Fibroblast of upper back skin (primary cell): Measurements from ENCODE around the gene TP73.
"Not testable (repeated sequence)": the region's sequence is repeated elsewhere in the genome, so short reads cannot be mapped to it uniquely, and the experiment has no call there.

Experiments
- DNase-seq: peaks from one replicate; pipeline ENCODE4 v3.0.0-alpha.2; 2013

Gene TP73

GRCh38 chr1:3746830-3747521, 94.7 kb downstream of the TP73 start:
- peak; percentile 74 for DNase-seq

DNA sequence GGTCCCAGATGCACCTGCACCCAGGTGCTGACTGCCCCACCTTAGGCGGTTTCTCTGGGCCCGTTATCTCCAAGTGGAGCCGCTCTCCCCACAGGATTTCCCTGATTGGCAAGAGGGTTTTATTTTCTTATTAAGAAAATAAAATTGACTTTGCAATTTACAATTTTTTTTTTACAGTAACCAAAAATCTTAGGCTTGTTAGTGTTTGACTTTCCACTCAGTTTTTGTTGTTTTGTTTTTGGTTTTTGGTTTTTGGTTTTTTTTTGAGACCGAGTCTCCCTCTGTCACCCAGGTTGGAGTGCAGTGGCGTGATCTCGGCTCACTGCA, 95.2 kb downstream of the TP73 start:
- no peak for DNase-seq

DNA sequence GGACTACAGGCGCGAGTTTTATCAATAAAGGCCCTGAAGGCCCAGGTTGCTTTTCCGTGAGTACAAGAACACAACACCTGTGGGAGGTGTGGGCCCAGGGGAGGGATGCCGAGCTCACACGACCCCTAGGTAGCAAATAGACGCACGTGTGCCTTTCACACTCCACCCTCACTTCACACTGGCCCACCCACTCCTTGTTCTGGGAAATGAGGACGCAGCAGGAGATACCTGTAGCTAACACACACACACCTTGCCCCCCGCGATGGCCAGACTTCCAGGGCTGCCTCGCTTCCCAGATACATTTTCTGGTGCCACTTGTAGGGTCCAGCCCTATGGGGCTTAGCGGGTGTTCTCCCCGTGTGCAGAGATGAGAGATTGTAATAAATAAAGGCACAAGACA, 95.6 kb downstream of the TP73 start:
- DNase-seq = no peak

DNA sequence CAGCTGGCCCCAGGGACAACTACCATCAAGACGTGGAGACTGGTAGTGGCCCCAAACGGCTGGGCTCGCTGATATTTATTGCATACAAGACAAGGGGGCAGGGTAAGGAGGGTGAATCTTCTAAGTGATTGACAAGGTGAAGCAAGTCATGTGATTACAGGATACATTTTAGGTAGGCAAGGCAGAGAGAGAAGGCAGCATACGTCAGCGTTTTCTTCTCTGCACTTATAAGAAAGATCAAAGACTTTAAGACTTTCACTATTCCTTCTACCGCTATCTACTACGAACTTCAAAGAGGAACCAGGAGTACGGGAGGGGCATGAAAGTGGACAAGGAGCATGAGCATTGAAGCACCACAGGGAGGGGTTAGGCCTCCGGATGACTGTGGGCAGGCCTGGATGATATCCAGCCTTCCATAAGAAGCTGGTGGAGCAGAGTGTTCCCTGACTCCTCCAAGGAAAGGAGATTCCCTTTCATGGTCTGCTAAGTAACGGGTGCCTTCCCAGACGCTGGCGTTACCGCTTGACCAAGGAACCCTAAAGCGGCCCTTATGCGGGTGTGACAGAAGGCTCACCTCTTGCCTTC, 96.1 kb downstream of the TP73 start:
- DNase-seq = not testable (repeated sequence)

- no peak for DNase-seq
These were observed 97.2 kb downstream of the TP73 start for GRCh38 chr1:3749512-3749911.

DNA sequence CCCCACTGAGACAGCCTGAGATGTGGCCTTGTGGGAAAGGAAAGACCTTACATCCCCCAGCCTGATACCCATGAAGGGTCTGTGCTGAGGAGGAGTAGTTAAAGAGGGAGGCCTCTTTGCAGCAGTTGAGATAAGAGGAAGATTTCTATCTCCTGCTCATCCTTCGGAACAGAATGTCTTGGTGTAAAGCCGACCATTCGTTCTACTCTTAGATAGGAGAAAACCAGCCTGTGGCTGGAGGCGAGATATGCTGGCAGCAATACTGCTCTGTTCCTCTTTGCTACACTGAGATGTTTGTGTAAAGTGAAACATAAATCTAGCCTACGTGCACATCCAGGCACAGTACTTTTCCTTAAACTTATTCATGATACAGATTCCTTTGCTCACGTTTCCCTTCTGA, 98.4 kb downstream of the TP73 start:
- DNase-seq = no peak

GRCh38 chr1:3752400-3752945, 100.2 kb downstream of the TP73 start, which contains the start of gene CCDC27:
Gene CCDC27, plus strand, starts transcription at chr1:3752450. Its CDS starts 32 bp downstream, at chr1:3752482.
- no peak for DNase-seq

DNA sequence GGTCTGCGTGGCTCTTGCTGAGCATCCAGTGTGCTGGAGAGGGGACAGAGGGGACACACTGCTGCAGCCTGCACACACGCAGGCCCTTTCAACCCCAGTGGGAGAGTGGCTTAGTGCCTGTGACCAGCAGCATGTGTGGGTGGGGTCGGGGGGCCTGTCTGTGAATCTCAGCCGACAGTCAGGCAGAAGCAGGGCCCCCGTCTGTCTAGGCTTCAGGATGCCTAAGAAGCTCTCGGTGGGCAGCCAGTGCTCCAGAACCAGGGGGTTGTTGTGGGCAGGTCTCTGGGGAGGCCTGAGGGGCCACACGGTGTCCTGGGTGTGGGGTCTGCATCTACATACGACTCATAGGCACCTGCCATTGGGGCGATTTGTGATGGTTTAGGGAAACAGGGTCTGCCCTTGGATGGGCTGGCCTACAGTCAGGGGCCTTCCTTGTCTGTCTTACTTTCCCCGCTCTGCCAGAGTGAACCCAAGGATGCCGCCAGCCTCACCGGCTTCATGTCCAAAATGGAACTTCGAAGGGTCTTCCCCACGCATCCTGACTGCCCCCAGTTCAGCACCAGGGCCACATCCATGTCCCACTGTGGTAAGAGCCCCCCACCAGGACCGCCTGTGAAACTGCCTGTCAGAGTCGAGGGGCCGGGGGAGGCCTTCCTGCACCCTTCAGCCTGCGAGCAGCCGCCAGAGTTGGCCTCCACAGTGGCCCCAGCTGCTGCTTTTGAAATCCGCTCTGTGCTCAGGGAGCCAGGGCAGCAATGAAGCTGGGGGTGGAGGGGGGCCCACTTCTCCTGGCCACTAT, 101.5 kb downstream of the TP73 start:
- no peak for DNase-seq

DNA sequence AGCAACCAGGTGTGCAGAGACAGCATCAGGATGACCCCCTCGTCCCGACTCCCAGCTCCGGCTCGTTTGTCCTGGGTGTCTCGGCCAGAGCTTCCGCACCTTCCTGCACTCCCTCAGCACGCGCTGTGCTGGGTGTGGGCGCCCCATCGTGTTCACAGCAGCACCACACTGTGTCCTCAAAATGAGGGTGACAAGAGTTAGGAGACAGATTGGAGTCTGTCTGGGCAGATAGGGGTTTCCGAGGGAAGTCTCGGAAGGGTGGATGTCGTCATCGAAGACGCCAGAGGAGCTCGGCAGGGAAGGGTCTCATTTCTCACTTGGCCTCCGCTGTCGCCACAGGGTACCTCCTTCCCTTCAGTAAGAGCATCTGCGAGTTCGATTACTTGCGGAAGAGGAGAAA, 104.1 kb downstream of the TP73 start:
- DNase-seq = no peak

GRCh38 chr1:3759164-3759563, 106.8 kb downstream of the TP73 start:
- no peak for DNase-seq

DNA sequence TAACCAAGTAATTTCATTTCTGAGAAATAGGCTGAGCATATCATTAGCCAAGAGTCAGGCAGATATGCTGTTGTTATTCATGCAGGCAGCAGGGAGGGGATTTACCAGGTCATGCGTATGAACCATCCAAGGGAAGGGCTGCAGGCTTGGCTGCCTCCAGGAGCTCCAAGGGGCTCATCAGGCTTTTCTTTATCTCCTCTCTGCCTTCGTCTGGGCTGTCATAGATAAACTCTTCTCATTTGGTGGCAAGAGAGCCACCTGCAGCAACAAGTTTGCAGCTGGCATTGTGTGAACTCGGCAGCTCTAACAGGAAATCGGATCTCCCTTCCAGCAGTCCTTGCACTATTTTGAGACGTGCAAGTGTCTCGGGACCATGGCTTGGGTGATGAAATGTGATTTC, 107.5 kb downstream of the TP73 start:
- DNase-seq = no peak

DNA sequence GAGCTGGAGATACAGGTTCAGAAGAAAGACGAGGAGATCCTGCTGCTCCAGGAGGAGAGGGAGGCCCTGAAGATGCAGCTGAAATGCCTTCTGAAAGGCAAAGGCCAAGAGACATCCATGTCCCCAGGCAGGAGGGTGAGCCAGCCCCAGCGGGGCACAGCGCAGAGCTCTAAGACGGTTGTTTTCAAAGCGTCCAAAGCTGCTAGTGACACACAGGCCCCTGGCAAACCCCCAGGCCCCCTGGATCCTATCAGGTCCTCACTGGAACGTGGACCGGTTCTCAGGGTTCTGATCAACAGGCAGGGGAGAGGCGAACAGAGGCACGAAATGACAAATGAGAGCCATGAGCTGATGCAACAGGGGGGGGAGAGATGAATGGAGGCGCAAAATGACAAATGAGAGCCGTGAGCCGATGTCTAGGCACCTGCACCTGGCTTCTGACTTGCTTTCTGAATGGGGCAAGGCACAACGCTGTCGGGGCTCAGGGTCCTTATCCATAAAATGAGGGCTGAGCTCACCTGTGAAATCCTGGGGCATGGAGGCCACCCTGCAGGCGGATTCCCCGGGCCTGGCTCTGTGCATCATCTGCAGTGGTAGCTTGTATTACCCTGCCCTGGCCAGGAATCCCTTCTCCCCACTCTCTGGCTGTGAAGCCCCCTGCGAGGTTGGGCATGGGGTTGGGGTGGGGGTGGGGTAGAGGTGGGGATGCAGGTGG, 109.1 kb downstream of the TP73 start:
- DNase-seq = no peak

DNA sequence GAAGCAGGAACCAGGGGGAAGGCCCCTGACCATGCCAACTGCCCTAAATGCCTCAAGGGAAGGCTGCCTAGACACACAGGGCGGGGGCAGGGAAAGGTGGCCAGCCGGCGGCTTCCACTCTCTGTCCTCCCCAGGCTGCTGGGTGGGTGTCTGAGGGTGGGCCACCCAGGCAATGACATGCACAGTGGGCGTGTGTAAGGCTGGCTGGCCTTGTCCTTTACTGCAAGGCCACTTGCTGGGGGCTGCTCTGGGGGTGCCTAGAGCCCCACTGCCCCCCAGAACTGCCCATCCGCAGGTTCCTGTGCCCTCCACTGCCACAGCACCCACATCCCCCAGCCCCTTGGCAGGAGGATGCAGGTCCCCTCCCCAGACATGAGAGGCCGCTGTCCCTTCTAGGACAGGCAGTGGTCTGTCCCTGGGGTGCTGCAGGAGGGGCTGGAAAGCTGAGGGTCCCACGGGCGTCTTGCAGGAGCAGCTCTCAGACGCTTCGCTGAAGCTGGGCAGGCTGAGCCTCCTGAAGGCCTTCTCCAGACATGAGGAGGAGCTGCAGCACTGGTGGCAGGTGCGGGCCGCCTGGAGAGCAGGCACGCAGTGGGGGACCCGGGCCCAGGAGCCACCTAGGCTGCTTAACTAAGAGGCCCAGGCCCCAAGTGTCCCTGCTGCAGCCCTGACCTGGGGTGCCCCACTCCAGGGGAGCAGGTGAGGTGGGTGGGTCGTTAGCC, 110.0 kb downstream of the TP73 start:
- DNase-seq = no peak

- no peak for DNase-seq
These were observed 110.5 kb downstream of the TP73 start for GRCh38 chr1:3762873-3763228.

DNA sequence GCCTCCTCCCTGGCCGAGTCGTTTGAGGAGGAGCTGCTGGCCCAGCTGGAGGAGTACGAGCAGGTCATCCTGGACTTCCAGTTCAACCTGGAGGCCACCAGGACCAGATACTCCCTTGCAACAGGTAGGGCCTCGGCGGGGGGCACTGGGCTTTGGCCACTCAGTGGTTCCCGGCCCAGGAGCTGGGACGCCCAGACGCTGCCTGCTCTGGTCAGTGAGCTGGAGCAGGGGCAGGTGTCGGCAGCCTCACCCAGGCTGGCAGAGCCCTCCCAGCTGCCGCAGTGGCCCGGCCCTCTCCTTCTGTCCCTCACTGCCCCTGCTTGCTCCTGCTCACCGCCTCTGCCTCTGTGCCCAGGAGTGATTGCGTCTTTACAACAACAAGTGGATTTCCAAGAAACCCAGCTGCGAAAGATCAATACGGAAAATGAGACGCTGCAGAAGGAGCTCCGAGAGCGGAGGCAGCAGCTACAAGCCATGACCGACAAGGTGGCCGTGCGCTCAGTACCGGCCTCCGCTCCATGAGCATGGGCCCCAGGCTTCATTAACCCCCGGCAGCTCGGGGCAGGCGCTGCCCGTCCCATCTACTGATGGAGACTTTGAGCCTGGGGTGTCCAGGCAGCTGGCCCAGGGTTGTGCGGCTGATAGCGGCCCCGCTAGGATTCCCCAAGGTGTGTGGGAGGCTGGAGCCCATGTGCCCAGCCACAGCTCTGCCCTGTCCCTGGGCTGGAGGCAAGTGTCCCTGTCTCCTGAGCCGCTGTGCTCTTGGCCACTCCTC, 111.2 kb downstream of the TP73 start:
- DNase-seq = no peak

- no peak for DNase-seq
These were observed 115.1 kb downstream of the TP73 start for GRCh38 chr1:3767328-3767925.

- DNase-seq = no peak
These were observed 116.6 kb downstream of the TP73 start for GRCh38 chr1:3768811-3769390.

DNA sequence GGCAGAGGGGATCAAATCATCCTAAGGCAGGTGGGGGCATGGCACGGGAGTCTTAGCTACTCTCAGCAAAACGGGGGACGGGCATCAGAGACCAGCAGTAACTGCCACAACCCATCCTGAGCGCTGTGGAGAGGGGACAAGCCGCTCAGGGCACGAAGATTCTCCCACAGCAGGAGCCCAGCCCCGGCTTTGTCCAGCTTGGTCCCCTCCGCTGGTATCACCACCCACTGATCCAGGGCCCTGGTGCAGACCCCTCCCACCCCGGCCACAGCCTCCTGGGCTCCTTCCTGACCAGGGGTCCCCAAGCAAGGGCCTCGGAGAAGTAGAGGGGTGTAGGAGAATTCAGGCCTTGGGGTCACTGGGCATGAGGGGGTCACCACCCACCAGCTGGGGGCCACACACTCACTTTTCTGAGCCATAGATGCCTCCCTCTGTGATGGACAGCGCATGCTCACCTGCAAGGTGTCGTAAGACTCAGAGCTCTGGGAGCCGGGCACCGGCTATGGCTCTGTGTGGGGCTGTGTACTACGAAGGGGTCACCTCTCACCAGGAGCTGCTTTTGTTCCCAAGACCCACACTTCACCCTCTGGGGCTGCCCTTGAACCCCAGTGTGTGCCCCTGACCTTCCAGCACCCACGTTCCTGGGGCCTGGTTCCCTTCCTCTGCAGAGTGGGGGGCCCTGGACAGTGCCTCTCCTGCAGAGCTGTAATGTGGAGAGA, 117.9 kb downstream of the TP73 start:
- DNase-seq = no peak

- no peak for DNase-seq
These were observed 119.1 kb downstream of the TP73 start for GRCh38 chr1:3771108-3772026.
